NB4 (cell line): Measurements from ENCODE around the gene PVR.

Experiments used
- MYC ChIP-seq: IDR thresholded peaks from 2 replicates; pipeline ENCODE4 v1.6.1; 2011; ENCODE audit warnings: low read depth, low read length
- POLR2A ChIP-seq: IDR thresholded peaks from 2 replicates; pipeline ENCODE4 v1.6.1; 2011; ENCODE audit warnings: mild to moderate bottlenecking; ENCODE audit not compliant: insufficient read length; ENCODE audit errors: extremely low read depth
- TF ChIP-seq, protein P1 (sequence below): IDR thresholded peaks from one replicate; pipeline ENCODE4 v1.5.1; 2012; ENCODE audit warnings: low read depth, low read length
- TF ChIP-seq, protein P2 (sequence below): IDR thresholded peaks from 2 replicates; pipeline ENCODE4 v1.6.1; 2011; ENCODE audit warnings: low read depth, low read length

DNA sequence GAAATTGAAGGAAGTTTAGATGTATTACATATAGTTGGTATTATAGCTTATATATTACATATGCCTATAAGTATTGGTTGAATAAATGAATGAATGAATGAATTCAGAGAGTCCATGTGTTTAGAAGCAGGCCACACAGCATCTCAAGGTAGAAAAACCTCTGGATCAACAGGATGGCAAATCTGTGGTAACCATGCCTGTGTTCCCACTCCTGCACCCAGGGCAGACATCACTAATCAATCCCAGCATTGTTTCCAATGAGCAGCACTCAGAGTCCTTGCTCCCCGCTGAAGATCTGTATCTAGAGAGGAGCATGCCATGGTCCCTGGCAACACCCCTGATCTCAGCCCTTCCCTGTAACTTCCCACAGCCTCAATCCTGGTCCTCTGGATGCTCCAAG, 28.5 kb downstream of the PVR start:
- TF ChIP-seq, protein P1, sequence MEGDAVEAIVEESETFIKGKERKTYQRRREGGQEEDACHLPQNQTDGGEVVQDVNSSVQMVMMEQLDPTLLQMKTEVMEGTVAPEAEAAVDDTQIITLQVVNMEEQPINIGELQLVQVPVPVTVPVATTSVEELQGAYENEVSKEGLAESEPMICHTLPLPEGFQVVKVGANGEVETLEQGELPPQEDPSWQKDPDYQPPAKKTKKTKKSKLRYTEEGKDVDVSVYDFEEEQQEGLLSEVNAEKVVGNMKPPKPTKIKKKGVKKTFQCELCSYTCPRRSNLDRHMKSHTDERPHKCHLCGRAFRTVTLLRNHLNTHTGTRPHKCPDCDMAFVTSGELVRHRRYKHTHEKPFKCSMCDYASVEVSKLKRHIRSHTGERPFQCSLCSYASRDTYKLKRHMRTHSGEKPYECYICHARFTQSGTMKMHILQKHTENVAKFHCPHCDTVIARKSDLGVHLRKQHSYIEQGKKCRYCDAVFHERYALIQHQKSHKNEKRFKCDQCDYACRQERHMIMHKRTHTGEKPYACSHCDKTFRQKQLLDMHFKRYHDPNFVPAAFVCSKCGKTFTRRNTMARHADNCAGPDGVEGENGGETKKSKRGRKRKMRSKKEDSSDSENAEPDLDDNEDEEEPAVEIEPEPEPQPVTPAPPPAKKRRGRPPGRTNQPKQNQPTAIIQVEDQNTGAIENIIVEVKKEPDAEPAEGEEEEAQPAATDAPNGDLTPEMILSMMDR = no peak
- no peak for TF ChIP-seq POLR2A
- TF ChIP-seq, protein P2, sequence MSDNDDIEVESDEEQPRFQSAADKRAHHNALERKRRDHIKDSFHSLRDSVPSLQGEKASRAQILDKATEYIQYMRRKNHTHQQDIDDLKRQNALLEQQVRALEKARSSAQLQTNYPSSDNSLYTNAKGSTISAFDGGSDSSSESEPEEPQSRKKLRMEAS = no peak
- no peak for TF ChIP-seq MYC
